ENCODE measurements around the gene GATM.

GATM gene

GRCh38 chr15:45361878-45362277 lies 16.5 kb downstream of the GATM start:
- H3K27ac ChIP-seq = no peak overlapping the region
- no peaks in the 10 kb centered on the region for H3K9me3 ChIP-seq
- H3K36me3 ChIP-seq = peaks cover 9% of the 10 kb centered on the region
- no peaks in the 10 kb centered on the region for H3K27me3 ChIP-seq
- H4K20me1 ChIP-seq = no peaks in the 10 kb centered on the region
- H3K4me1 ChIP-seq = no peaks in the 10 kb centered on the region
- H3K4me3 ChIP-seq = no peak overlapping the region
- H3K9ac ChIP-seq = no peak overlapping the region
- no peak for TF ChIP-seq Cebpa-rat (IDR thresholded peaks at IDR 0.05)
- no peak overlapping the region for H3K4me2 ChIP-seq

DNA sequence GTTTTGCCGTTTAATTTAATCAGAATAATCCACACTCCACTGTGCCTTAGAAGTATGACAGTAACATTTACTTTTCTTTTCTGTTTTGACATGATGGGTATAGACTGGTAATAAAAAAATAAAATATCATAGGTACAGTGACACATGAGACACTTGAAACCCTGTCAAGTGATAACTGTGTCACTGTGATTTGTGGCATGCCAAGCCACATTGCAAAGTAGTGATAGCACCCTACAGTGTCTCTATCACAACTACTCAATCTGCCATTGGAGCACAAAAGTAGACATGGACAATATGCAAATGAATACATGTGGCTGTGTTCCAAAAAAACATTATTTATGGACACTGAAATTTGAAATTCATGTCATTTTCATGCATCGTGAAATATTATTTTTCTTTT lies 22.5 kb downstream of the GATM start:
- peaks cover 8% of the 10 kb centered on the region for H3K4me1 ChIP-seq
- no peaks in the 10 kb centered on the region for H4K20me1 ChIP-seq
- no peaks in the 10 kb centered on the region for H3K27me3 ChIP-seq
- no peaks in the 10 kb centered on the region for H3K36me3 ChIP-seq
- no peak for TF ChIP-seq Cebpa-rat (IDR thresholded peaks at IDR 0.05)
- no peak overlapping the region for H3K4me3 ChIP-seq
- no peak overlapping the region for H3K27ac ChIP-seq
- H3K4me2 ChIP-seq = no peak overlapping the region
- no peaks in the 10 kb centered on the region for H3K9me3 ChIP-seq
- no peak overlapping the region for H3K9ac ChIP-seq

- Histone ChIP-seq H3K4me3 (no peak overlapping the region), H3K9ac (no peak overlapping the region), H3K36me3 (no peaks in the 10 kb centered on the region), H3K4me2 (no peak overlapping the region), H3K27ac (no peak overlapping the region), H4K20me1 (no peaks in the 10 kb centered on the region), H3K27me3 (no peaks in the 10 kb centered on the region), H3K9me3 (no peaks in the 10 kb centered on the region), H3K4me1 (peaks cover 8% of the 10 kb centered on the region)
- TF ChIP-seq Cebpa-rat (IDR thresholded peaks at IDR 0.05) = no peak
Measured at GRCh38 chr15:45354711-45355110, 23.6 kb downstream of the GATM start.

GRCh38 chr15:45351227-45351626 lies 27.1 kb downstream of the GATM start:
- Histone ChIP-seq H3K36me3 (no peaks in the 10 kb centered on the region), H3K4me1 (peaks cover 8% of the 10 kb centered on the region), H3K4me3 (no peak overlapping the region), H3K9me3 (no peaks in the 10 kb centered on the region), H3K9ac (no peak overlapping the region), H3K27ac (no peak overlapping the region), H3K27me3 (no peaks in the 10 kb centered on the region), H3K4me2 (no peak overlapping the region), H4K20me1 (no peaks in the 10 kb centered on the region)
- TF ChIP-seq Cebpa-rat (IDR thresholded peaks at IDR 0.05) = no peak

DNA sequence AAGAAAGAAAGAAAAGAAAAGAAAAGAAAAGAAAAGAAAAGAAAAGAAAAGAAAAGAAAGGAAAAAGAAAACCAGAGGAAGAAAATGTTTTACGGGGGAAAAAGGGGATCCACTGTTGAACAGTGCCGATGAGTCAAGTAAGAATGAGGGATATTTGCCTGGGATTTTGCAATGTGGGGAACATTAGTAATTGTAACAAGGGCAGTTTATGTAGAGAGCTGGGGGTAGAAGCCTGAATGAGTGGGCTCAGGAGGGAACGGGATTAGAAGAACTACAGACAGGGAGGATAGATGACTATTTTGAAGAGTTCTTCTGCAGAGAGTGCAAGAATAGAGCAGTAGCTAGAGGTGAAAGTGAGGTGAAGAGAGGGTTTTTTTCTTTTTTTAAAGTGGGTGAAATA lies 28.7 kb downstream of the GATM start:
- no peaks in the 10 kb centered on the region for H4K20me1 ChIP-seq
- no peaks in the 10 kb centered on the region for H3K9me3 ChIP-seq
- no peak overlapping the region for H3K9ac ChIP-seq
- no peaks in the 10 kb centered on the region for H3K27me3 ChIP-seq
- H3K4me1 ChIP-seq = peaks cover 8% of the 10 kb centered on the region
- H3K4me2 ChIP-seq = no peak overlapping the region
- no peak overlapping the region for H3K27ac ChIP-seq
- H3K4me3 ChIP-seq = no peak overlapping the region
- TF ChIP-seq Cebpa-rat (IDR thresholded peaks at IDR 0.05) = no peak
- H3K36me3 ChIP-seq = no peaks in the 10 kb centered on the region

- no peak overlapping the region for H3K4me2 ChIP-seq
Measured at GRCh38 chr15:45347989-45348388, 30.4 kb downstream of the GATM start.

DNA sequence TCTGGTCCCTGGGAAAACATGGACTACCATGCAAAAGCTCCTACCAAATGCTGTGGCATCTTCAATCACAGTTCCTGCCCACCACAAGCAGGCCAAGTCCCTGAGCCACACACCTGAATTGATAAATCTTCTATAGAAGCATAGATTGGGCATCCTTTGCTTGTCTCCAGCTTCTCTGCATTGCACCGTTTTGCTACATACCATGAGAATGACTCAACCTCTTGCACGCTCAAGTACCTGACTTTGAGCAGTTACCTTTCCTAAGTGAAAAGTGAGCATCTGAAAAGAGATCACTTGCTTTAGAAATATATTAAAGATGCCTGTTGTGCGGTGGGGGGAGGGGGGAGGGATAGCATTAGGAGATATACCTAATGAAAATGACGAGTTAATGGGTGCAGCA lies 31.3 kb downstream of the GATM start:
- Histone ChIP-seq H3K4me1 (peaks cover 2% of the 10 kb centered on the region), H3K36me3 (no peaks in the 10 kb centered on the region), H4K20me1 (no peaks in the 10 kb centered on the region), H3K27me3 (no peaks in the 10 kb centered on the region), H3K4me2 (no peak overlapping the region), H3K9me3 (no peaks in the 10 kb centered on the region), H3K27ac (no peak overlapping the region), H3K4me3 (no peak overlapping the region), H3K9ac (no peak overlapping the region)
- no peak for TF ChIP-seq Cebpa-rat (IDR thresholded peaks at IDR 0.05)

More at GRCh38 chr15:45347989-45348388, 30.4 kb downstream of the GATM start:
- TF ChIP-seq Cebpa-rat (IDR thresholded peaks at IDR 0.05) = no peak
- no peaks in the 10 kb centered on the region for H3K36me3 ChIP-seq
- H3K27me3 ChIP-seq = no peaks in the 10 kb centered on the region
- peaks cover 8% of the 10 kb centered on the region for H3K4me1 ChIP-seq
- H3K27ac ChIP-seq = no peak overlapping the region
- H4K20me1 ChIP-seq = no peaks in the 10 kb centered on the region
- H3K9ac ChIP-seq = no peak overlapping the region
- no peak overlapping the region for H3K4me3 ChIP-seq
- H3K9me3 ChIP-seq = no peaks in the 10 kb centered on the region

- Histone ChIP-seq H3K9me3 (no peaks in the 10 kb centered on the region), H3K4me2 (no peak overlapping the region), H3K27me3 (no peaks in the 10 kb centered on the region), H4K20me1 (no peaks in the 10 kb centered on the region), H3K4me1 (no peaks in the 10 kb centered on the region), H3K4me3 (no peak overlapping the region), H3K9ac (no peak overlapping the region), H3K27ac (no peak overlapping the region), H3K36me3 (no peaks in the 10 kb centered on the region)
- TF ChIP-seq Cebpa-rat (IDR thresholded peaks at IDR 0.05) = no peak
Measured at GRCh38 chr15:45346381-45346780, 32.0 kb downstream of the GATM start.

GRCh38 chr15:45343258-45343860 lies 35.0 kb downstream of the GATM start:
- Histone ChIP-seq H3K4me1 (no peaks in the 10 kb centered on the region), H3K4me3 (no peak overlapping the region), H3K9me3 (no peaks in the 10 kb centered on the region), H3K9ac (no peak overlapping the region), H3K36me3 (no peaks in the 10 kb centered on the region), H3K27ac (no peak overlapping the region), H4K20me1 (no peaks in the 10 kb centered on the region), H3K4me2 (no peak overlapping the region), H3K27me3 (no peaks in the 10 kb centered on the region)
- TF ChIP-seq Cebpa-rat (IDR thresholded peaks at IDR 0.05) = no peak

DNA sequence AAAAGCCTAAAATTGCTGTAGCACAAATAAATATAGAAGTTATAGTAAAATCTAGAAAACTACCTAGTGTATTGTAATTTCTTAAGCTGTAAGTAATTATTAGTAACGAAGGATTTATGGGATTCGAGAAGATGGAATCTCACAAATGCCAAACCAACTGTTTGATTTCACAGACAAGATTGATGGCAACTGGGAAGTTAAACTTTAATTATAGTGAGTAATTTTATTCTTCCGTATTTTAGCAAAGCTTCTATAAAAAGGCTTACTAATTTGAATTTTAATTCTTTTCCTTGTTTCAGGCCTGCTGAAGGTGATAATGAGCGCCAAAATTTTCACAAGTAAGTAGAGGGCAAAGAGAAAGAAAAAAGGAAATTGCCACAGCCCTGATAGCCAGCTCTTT lies 36.6 kb downstream of the GATM start:
- Histone ChIP-seq H3K4me2 (no peak overlapping the region), H3K9me3 (no peaks in the 10 kb centered on the region; the same call in 1 of the 2 replicates), H3K27ac (no peak overlapping the region), H3K36me3 (no peaks in the 10 kb centered on the region), H4K20me1 (no peaks in the 10 kb centered on the region), H3K4me3 (no peak overlapping the region), H3K27me3 (no peaks in the 10 kb centered on the region), H3K9ac (no peak overlapping the region), H3K4me1 (no peaks in the 10 kb centered on the region)
- TF ChIP-seq Cebpa-rat (IDR thresholded peaks at IDR 0.05) = no peak

DNA sequence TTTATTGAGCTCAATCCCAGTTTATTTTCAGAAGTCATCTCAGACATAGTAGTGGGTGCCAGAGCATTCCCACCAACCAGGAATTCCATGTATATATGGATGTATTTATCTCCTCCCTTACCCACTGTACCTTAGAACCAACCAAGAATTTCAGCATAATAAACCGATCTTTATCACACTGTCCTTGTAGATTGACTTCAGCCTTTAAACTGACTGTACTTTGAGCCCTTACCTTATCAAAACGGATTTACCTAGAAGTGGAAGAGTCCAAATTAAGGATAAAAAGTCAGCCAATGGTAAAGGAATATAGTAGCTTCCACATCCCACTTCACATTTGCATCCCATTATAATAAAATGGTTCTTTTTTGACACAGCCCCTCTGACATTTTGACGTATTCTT lies 37.9 kb downstream of the GATM start:
- H3K27ac ChIP-seq = no peak overlapping the region
- no peak overlapping the region for H3K4me2 ChIP-seq
- H3K4me3 ChIP-seq = no peak overlapping the region
- H3K9ac ChIP-seq = no peak overlapping the region
- TF ChIP-seq Cebpa-rat (IDR thresholded peaks at IDR 0.05) = no peak
- H3K9me3 ChIP-seq = no peaks in the 10 kb centered on the region; the same call in 1 of the 2 replicates
- H4K20me1 ChIP-seq = no peaks in the 10 kb centered on the region
- no peaks in the 10 kb centered on the region for H3K27me3 ChIP-seq
- H3K36me3 ChIP-seq = no peaks in the 10 kb centered on the region
- no peaks in the 10 kb centered on the region for H3K4me1 ChIP-seq

Measured in BLaER1 (cell line).